A549 (cell line): ENCODE measurements around the gene HDDC3.

Experiments used
- BHLHE40 ChIP-seq: IDR thresholded peaks from 2 replicates; pipeline ENCODE4 v1.6.1; 2012; ENCODE audit warnings: low read depth, low read length, inconsistent platforms
- MAZ ChIP-seq: fragments of 150-350 bp; IDR thresholded peaks from 2 replicates; pipeline ENCODE4 v1.6.1; 2014; ENCODE audit warnings: antibody characterized with exemption, low read depth, low read length, borderline replicate concordance
- PHF8 ChIP-seq: fragments of 200-600 bp; sonication (generic); IDR thresholded peaks from 2 replicates; pipeline ENCODE4 v1.6.1; 2016; ENCODE audit warnings: low read depth, mild to moderate bottlenecking, antibody characterized with exemption, moderate library complexity, borderline replicate concordance
- TF ChIP-seq, protein P1 (sequence below): fragments of >200 bp; sonication (Bioruptor Twin); formaldehyde crosslinking; IDR thresholded peaks from 3 replicates; pipeline ENCODE4 v1.5.1; 2016

DNA sequence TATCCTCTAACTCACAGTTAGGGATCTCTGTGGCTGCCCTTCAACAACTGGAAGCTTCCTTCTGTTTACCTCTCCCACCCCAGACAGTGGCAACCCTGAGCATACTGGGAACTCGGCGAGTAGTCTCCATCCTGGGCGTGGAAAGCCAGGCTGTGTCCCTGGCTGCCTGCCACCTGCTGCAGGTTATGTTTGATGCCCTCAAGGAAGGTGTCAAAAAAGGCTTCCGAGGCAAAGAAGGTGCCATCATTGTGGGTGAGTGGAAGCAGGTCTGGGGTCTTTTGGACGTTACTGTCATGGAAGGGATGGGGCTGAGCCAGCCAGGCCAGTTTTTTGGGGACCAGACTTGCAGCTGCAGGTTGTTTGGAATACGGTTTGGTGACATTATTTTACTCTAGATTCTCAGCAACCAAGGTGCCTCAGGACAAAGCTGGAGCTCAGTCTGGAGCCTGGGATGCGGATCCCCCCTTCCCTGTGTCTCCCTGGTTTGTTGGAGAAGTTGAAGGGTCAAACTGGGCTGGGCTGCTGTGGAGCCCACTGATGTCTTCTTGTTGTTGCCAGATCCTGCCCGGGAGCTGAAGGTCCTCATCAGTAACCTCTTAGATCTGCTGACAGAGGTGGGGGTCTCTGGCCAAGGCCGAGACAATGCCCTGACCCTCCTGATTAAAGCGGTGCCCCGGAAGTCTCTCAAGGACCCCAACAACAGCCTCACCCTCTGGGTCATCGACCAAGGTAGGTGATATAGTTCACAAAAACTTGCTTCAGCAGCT lies 10.2 kb upstream of the HDDC3 start:
- TF ChIP-seq, protein P1, sequence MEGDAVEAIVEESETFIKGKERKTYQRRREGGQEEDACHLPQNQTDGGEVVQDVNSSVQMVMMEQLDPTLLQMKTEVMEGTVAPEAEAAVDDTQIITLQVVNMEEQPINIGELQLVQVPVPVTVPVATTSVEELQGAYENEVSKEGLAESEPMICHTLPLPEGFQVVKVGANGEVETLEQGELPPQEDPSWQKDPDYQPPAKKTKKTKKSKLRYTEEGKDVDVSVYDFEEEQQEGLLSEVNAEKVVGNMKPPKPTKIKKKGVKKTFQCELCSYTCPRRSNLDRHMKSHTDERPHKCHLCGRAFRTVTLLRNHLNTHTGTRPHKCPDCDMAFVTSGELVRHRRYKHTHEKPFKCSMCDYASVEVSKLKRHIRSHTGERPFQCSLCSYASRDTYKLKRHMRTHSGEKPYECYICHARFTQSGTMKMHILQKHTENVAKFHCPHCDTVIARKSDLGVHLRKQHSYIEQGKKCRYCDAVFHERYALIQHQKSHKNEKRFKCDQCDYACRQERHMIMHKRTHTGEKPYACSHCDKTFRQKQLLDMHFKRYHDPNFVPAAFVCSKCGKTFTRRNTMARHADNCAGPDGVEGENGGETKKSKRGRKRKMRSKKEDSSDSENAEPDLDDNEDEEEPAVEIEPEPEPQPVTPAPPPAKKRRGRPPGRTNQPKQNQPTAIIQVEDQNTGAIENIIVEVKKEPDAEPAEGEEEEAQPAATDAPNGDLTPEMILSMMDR, result no peak
- TF ChIP-seq PHF8, result no peak
- TF ChIP-seq BHLHE40, result no peak
- TF ChIP-seq MAZ, result no peak
